Common myeloid progenitor, CD34-positive (primary cell): Measurements from ENCODE around the gene OR10K1.

Source experiments
- CTCF ChIA-PET: fragments of 350-600 bp; sonication (Branson Sonifier 250); formaldehyde crosslinking; loops from one replicate; lab custom pipeline; 2021; ENCODE audit warnings: antibody characterized with exemption; lab: Charles Lee
- POLR2A ChIA-PET: fragments of 350-600 bp; sonication (Branson Sonifier 250); formaldehyde crosslinking; loops from one replicate; lab custom pipeline; 2021; ENCODE audit warnings: antibody characterized with exemption; lab: Charles Lee
- DNase-seq, 3 donors: peaks; one replicate each; pipeline versions ENCODE4 v3.0.0 to v3.0.0-alpha.2; 2013
- H3K27ac ChIP-seq, 2 experiments: 1 replicate in 1 of 2; 2 replicates in 1 of 2; pipeline ENCODE4 v1.7.0; 2013; ENCODE audit warnings: inconsistent platforms in 2 of 2, low read length in 2 of 2, mild to moderate bottlenecking in 2 of 2, low read depth in 1 of 2, moderate library complexity in 1 of 2; ENCODE audit not compliant: severe bottlenecking in 2 of 2, insufficient read depth in 1 of 2, poor library complexity in 1 of 2
- H3K27me3 ChIP-seq, 5 experiments: replicated peaks in 2 of 5; 1 replicate in 3 of 5; 2 replicates in 2 of 5; pipeline versions ENCODE4 v1.6.1 to v1.7.0; 2013; ENCODE audit warnings: low read length in 4 of 5, mild to moderate bottlenecking in 2 of 5, moderate library complexity in 2 of 5, inconsistent platforms in 1 of 5; ENCODE audit not compliant: insufficient read depth in 5 of 5, control insufficient read depth in 4 of 5
- H3K36me3 ChIP-seq, 4 experiments: 1 replicate in 2 of 4; 2 replicates in 2 of 4; pipeline versions ENCODE4 v1.6.1 to v1.7.0; 2013; ENCODE audit warnings: low read length in 3 of 4, control low read depth in 1 of 4, mild to moderate bottlenecking in 1 of 4; ENCODE audit not compliant: control insufficient read depth in 4 of 4, insufficient read depth in 4 of 4
- H3K4me1 ChIP-seq, 4 experiments: 1 replicate in 3 of 4; 2 replicates in 1 of 4; pipeline versions ENCODE4 v1.6.1 to v1.7.1; 2013; ENCODE audit warnings: low read length in 3 of 4, mild to moderate bottlenecking in 3 of 4, control low read depth in 1 of 4, inconsistent platforms in 1 of 4, moderate library complexity in 1 of 4; ENCODE audit not compliant: control insufficient read depth in 4 of 4, insufficient read depth in 4 of 4; ENCODE audit errors: control extremely low read depth in 1 of 4
- H3K4me3 ChIP-seq, 7 experiments: 1 replicate in 4 of 7; 2 replicates in 3 of 7; pipeline versions ENCODE4 v1.5.1 to v1.7.0; 2013; ENCODE audit warnings: mild to moderate bottlenecking in 7 of 7, low read length in 6 of 7, moderate library complexity in 6 of 7, inconsistent platforms in 2 of 7, low read depth in 2 of 7, control low read depth in 1 of 7; ENCODE audit not compliant: insufficient read depth in 4 of 7, control insufficient read depth in 1 of 7; ENCODE audit errors: extremely low read depth in 1 of 7
- H3K9me3 ChIP-seq, 5 experiments: 1 replicate in 4 of 5; 2 replicates in 1 of 5; pipeline versions ENCODE4 v1.6.1 to v1.7.1; 2013; ENCODE audit warnings: low read length in 4 of 5, mild to moderate bottlenecking in 2 of 5, inconsistent platforms in 1 of 5, low read depth in 1 of 5, moderate library complexity in 1 of 5; ENCODE audit not compliant: control insufficient read depth in 4 of 5, insufficient read depth in 2 of 5; ENCODE audit errors: control extremely low read depth in 1 of 5
- WGBS: methylation state at CpG from one replicate; pipeline ENCODE4 v1.1.5; 2013; ENCODE audit not compliant: insufficient coverage; 5-methylcytosine and 5-hydroxymethylcytosine counted together

The OR10K1 gene

DNA sequence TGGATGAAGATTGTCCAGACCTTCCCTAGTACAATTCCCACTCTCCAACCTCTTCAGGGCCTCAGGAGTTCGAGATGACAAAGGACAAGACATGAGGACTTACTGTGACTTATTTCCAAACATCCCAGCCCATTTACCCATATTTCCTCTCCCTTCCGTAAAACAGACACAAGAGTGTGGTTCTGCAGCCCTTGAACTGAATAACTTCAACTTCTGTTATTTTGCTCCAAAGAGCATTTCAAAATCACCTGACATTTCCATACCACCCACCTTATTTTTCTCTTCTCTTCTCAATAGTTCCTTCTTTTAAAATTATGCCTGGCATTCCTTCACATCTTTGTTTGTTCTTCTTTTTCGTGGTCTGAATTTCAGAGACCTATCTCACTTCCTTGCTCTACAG lies 26.9 kb upstream of the OR10K1 start:
- 53% methylated on average over 3 of the region's 3 CpGs for WGBS
- Histone ChIP-seq H3K27me3 (no peaks in the 10 kb centered on the region), H3K27ac (no peak overlapping the region), H3K36me3 (no peaks in the 10 kb centered on the region), H3K4me3 (no peak overlapping the region), H3K4me1 (peaks cover 0 to 2% (median 0%) of the 10 kb centered on the region in 4 experiments), H3K9me3 (peaks cover 0 to 14% (median 5%) of the 10 kb centered on the region in 5 experiments)
- ChIA-PET POLR2A (no interaction called here), CTCF (no interaction called here)
- no peak for DNase-seq

DNA sequence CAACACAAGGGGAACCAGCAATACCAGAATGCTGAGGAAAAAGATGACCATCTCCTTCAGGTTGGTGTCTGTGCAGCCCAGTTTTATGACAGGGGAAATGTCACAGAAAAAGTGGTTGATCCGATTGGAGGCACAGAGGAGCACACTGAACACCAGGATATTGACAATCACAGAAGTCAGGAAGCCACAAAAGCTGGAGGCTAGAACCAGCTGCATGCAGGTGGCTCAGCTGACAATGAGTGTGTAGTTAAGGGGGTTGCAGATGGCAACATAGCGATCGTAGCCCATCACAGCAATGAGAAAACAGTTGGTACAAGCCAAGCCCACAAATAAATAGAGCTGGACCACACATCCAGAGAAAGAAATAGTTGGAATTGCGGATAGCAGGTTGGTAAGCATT lies 16.3 kb upstream of the OR10K1 start:
- Histone ChIP-seq H3K4me1 (no peaks in the 10 kb centered on the region), H3K9me3 (no peaks in the 10 kb centered on the region), H3K36me3 (no peaks in the 10 kb centered on the region), H3K27ac (no peak overlapping the region), H3K4me3 (no peak overlapping the region), H3K27me3 (peaks cover 0 to 5% (median 0%) of the 10 kb centered on the region in 5 experiments)
- ChIA-PET POLR2A (no interaction called here), CTCF (no interaction called here)
- no peak for DNase-seq
- 100% methylated on average over 2 of the region's 4 CpGs for WGBS

DNA sequence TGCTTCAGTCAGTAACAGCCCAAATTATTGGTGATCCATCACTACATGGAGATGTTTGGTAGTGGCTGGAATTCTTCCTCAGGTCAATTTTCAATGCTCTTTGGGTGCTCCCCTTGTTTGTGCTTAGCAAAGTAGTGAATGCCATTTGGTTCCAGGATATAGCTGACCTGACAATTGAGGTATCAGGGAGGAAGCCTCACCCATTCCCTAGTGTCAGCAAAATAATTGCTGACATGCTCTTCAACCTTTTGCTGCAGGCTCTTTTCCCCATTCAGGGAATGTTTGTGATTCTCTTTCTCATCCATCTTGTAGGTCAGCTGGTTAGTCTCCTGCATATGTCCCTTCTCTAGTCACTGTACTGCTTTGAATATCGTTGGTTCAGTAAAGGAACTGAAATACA lies 7.1 kb upstream of the OR10K1 start:
- POLR2A ChIA-PET, result no interaction called here
- CTCF ChIA-PET, result no interaction called here

DNA sequence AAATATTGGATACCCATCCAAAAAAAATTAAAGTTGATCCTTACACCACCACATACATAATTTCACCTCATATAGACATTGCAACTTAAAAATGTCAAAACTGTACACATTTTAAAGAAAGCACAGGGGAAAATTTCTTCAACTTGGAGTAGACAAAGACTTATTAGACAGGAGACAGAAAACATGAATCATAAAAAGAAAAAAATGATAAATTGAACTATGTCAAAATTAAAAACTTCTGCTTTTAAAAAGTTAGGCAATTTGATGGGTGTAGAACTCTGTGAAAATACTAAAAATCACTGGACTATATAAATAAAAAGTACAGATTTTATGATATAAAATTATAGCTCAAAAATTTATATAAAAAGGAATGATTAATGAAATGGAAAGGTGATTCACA lies 4.4 kb upstream of the OR10K1 start:
- no peaks in the 10 kb centered on the region for H3K36me3 ChIP-seq
- POLR2A ChIA-PET, result no interaction called here
- CTCF ChIA-PET, result no interaction called here
- H3K4me3 ChIP-seq, result no peak overlapping the region
- no peak for DNase-seq
- H3K27me3 ChIP-seq, result peaks cover 0 to 1% (median 0%) of the 10 kb centered on the region in 5 experiments
- H3K27ac ChIP-seq, result no peak overlapping the region
- no peaks in the 10 kb centered on the region for H3K4me1 ChIP-seq
- peaks cover 0 to 2% (median under 1%) of the 10 kb centered on the region in 5 experiments for H3K9me3 ChIP-seq

More for the DNA sequence above, 7.1 kb upstream of the OR10K1 start:
- Histone ChIP-seq H3K27me3 (peaks cover 0 to 1% (median 0%) of the 10 kb centered on the region in 5 experiments), H3K36me3 (no peaks in the 10 kb centered on the region), H3K4me3 (no peak overlapping the region), H3K4me1 (no peaks in the 10 kb centered on the region), H3K9me3 (peaks cover 0 to 11% (median 2%) of the 10 kb centered on the region in 5 experiments), H3K27ac (no peak overlapping the region)
- DNase-seq, result no peak
- WGBS, result 100% methylated on average over 1 of the region's 1 CpG

DNA sequence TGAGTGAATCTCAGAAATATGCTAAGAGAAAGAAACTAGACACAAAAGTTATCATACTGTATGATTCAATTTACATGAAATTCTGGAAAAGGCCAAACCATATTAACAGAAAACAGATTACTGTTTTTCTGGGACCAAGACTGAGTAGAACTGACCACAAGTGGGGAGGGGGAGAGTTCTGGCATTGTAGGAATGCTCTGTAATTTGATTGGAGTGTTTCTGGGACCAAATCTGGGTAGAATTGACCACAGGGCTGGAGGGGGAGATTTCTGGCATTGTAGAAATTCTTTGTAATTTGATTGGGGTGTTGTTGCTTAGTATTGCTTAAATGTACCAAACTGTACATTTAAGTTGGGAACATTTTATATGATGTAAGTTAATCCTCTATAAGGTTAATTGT lies 3.4 kb upstream of the OR10K1 start:
- Histone ChIP-seq H3K4me3 (no peak overlapping the region), H3K36me3 (no peaks in the 10 kb centered on the region), H3K4me1 (no peaks in the 10 kb centered on the region), H3K9me3 (peaks cover 0 to 2% (median 0%) of the 10 kb centered on the region in 5 experiments), H3K27me3 (peaks cover 0 to 1% (median 0%) of the 10 kb centered on the region in 5 experiments), H3K27ac (no peak overlapping the region)
- no peak for DNase-seq
- ChIA-PET CTCF (no interaction called here), POLR2A (no interaction called here)

DNA sequence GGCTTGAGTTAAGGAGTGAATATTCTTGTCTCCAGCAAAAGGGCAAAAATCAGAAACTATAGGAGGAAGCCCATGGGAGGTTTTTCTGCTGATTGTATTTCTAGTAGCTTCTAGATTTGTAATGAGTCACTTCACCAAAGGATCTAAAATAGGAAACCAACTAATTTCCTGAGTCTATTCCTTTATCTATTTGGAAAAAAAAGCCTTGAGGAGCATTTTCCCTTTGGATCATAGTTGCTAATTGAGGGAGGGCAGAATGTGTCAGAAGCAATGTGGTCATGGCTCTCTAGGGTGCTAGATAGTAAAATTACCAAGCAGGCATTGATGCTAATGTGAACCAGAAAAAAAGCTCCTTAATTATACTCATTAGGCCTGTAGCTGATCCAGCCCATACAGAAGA lies 10.3 kb downstream of the OR10K1 start, which contains the start of gene OR10R2:
Gene OR10R2 (plus strand): TSS at position 301 of the 400 bp plus-strand sequence. CDS start 106 bp downstream, outside the sequence.
- no peak within 1 kb of the TSS for H3K4me3 ChIP-seq
- ChIA-PET POLR2A (no interaction called here), CTCF (no interaction called here)
- H3K9me3 ChIP-seq, result no peaks in the 10 kb centered on the region
- no peaks in the 10 kb centered on the region for H3K36me3 ChIP-seq
- no peak within 1 kb of the TSS for H3K27ac ChIP-seq
- no peak for DNase-seq
- H3K27me3 ChIP-seq, result peaks cover 0 to 2% (median 0%) of the 10 kb centered on the region in 5 experiments
- no peaks in the 10 kb centered on the region for H3K4me1 ChIP-seq

DNA sequence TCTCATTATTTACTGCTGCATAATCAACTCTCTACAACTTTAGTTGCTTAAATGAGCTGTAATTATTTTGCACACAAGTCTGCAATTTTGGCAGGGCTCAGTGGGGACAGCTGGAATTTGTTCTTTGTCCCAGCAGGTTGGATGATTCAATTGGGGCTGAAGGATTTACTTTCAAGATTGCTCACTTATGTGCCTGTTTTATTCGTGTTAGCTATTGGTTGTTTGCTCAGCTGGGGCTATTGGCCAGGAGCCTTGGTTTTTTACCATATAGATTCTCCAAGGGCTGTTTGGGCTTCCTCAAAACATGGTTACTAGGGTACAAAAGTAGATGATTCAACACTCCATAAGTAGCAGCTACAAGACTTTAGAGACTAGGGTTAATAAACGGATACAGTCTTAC lies 23.8 kb downstream of the OR10K1 start:
- POLR2A ChIA-PET, result no interaction called here
- Histone ChIP-seq H3K4me1 (no peaks in the 10 kb centered on the region), H3K9me3 (peaks cover 0 to 2% (median 0%) of the 10 kb centered on the region in 5 experiments), H3K27ac (no peak overlapping the region), H3K36me3 (no peaks in the 10 kb centered on the region), H3K4me3 (no peak overlapping the region), H3K27me3 (no peaks in the 10 kb centered on the region)
- no peak for DNase-seq
- 100% methylated on average over 1 of the region's 2 CpGs for WGBS
- CTCF ChIA-PET, result interaction anchor here (0.5 kb wide), 1 partner anchor 9 kb away, joined by 3 read pairs; no protein-coding TSS in a partner anchor
